PC-9 (cell line): ENCODE measurements around the gene PPP1R3G. TPM values are rescaled to one million over a fixed set of nuclear protein-coding genes. Genes with fewer than 3 reads are reported as not detected.
"Not testable (repeated sequence)": the region's sequence is repeated elsewhere in the genome, so short reads cannot be mapped to it uniquely, and the experiment has no call there.

ENCODE experiments used
- BruUV-seq: library from RNA; stranded (reverse); fragments of 400-500 nt; replicated peaks from 2 replicates; lab custom pipeline; 2021; lab: Mats Ljungman, UMichigan
- CTCF ChIA-PET: fragments of 300-600 bp; sonication (Branson Sonifier 250); formaldehyde crosslinking; loops from one replicate; lab custom pipeline; 2022; ENCODE audit warnings: antibody characterized with exemption; lab: Charles Lee
- POLR2A ChIA-PET: fragments of 300-600 bp; sonication (Branson Sonifier 250); formaldehyde crosslinking; loops from one replicate; lab custom pipeline; 2022; ENCODE audit warnings: antibody characterized with exemption; ENCODE audit not compliant: unreplicated experiment; lab: Charles Lee
- DNase-seq, 2 experiments: peaks; one replicate each; pipeline versions ENCODE4 v3.0.0 to v3.0.0-alpha.2; 2015 to 2022; ENCODE audit warnings: mixed read lengths in 1 of 2
- H2AFZ ChIP-seq: fragments of 200-600 bp; sonication (generic); 2 replicates; pipeline ENCODE4 v1.8.1; 2017; ENCODE audit warnings: antibody characterized with exemption
- H3F3A ChIP-seq: fragments of 200-600 bp; sonication (generic); 2 replicates; pipeline ENCODE4 v1.8.1; 2017; ENCODE audit warnings: antibody characterized with exemption, mild to moderate bottlenecking, low read depth; ENCODE audit not compliant: insufficient read depth
- H3K27ac ChIP-seq: fragments of 200-600 bp; sonication (generic); 2 replicates; pipeline ENCODE4 v1.6.1; 2016; ENCODE audit warnings: mixed run types
- H3K27me3 ChIP-seq: fragments of 200-600 bp; sonication (generic); 2 replicates; pipeline ENCODE4 v1.6.1; 2016; ENCODE audit warnings: low read depth, mixed run types; ENCODE audit not compliant: insufficient read depth
- H3K36me3 ChIP-seq: fragments of 200-600 bp; sonication (generic); 2 replicates; pipeline ENCODE4 v1.6.1; 2016; ENCODE audit warnings: low read depth, mixed run types
- H3K4me1 ChIP-seq: fragments of 200-600 bp; sonication (generic); replicated peaks from 2 replicates; pipeline ENCODE4 v1.6.1; 2016; ENCODE audit warnings: mixed run types; ENCODE audit not compliant: insufficient read depth
- H3K4me2 ChIP-seq: fragments of 200-600 bp; sonication (generic); 2 replicates; pipeline ENCODE4 v1.6.1; 2017; ENCODE audit warnings: mixed run types
- H3K4me3 ChIP-seq: fragments of 200-600 bp; sonication (generic); 2 replicates; pipeline ENCODE4 v1.6.1; 2016; ENCODE audit warnings: mixed run types
- H3K79me2 ChIP-seq: fragments of 200-600 bp; sonication (generic); 2 replicates; pipeline ENCODE4 v1.6.1; 2017; ENCODE audit warnings: low read depth, mixed run types
- H3K9me2 ChIP-seq: fragments of 200-600 bp; sonication (generic); 2 replicates; pipeline ENCODE4 v1.8.1; 2017; ENCODE audit warnings: mild to moderate bottlenecking; ENCODE audit not compliant: insufficient read depth
- H3K9me3 ChIP-seq: fragments of 200-600 bp; sonication (generic); 2 replicates; pipeline ENCODE4 v1.8.1; 2016; ENCODE audit warnings: low read depth; ENCODE audit not compliant: insufficient read depth
- H4K20me1 ChIP-seq: fragments of 200-600 bp; sonication (generic); 2 replicates; pipeline ENCODE4 v1.8.1; 2017; ENCODE audit not compliant: insufficient read depth
- CTCF ChIP-seq: fragments of 200-600 bp; sonication (generic); conservative IDR thresholded peaks from 2 replicates; pipeline ENCODE4 v1.6.1; 2017; ENCODE audit warnings: mixed run types, antibody characterized with exemption, mild to moderate bottlenecking, moderate library complexity
- EZH2 ChIP-seq: fragments of 200-600 bp; sonication (generic); IDR thresholded peaks from 2 replicates; pipeline ENCODE4 v1.8.0; 2017; ENCODE audit warnings: antibody characterized with exemption, low read depth
- intact Hi-C: fragments of 100-400 bp; cut with micrococcal nuclease; formaldehyde crosslinking; loops from one replicate; pipeline ENCODE4 v1.10.0; 2022; ENCODE audit not compliant: unreplicated experiment
- total RNA-seq: library from RNA; stranded (reverse); gene quantifications from 2 replicates; pipeline ENCODE4 v1.2.3, GENCODE V29; 2021

PPP1R3G gene
- total RNA-seq, 1 experiment from 2014 or later = 1.1 TPM

GRCh38 chr6:5055118-5055517 is 30.0 kb upstream of the PPP1R3G start:
- H3F3A ChIP-seq = no peaks in the 10 kb centered on the region
- H4K20me1 ChIP-seq = no peaks in the 10 kb centered on the region
- no peaks in the 10 kb centered on the region for H3K79me2 ChIP-seq
- no peak for TF ChIP-seq CTCF
- no peak for TF ChIP-seq EZH2
- no peak overlapping the region for H3K4me2 ChIP-seq
- no peak overlapping the region for H3K4me3 ChIP-seq
- H3K9me3 ChIP-seq = no peaks in the 10 kb centered on the region
- BruUV-seq = no TSS peak
- POLR2A ChIA-PET = no interaction called here
- no peaks in the 10 kb centered on the region for H3K27me3 ChIP-seq
- no peaks in the 10 kb centered on the region for H3K4me1 ChIP-seq
- intact Hi-C loops = loop anchor here (5.0 kb wide), 2 partner anchors 87 to 322 kb away; no protein-coding TSS in a partner anchor
- DNase-seq = no peak
- H2AFZ ChIP-seq = no peak overlapping the region
- no peaks in the 10 kb centered on the region for H3K9me2 ChIP-seq
- CTCF ChIA-PET = interaction anchor here (0.6 kb wide), 1 partner anchor 673 kb away, joined by 3 read pairs; no protein-coding TSS in a partner anchor
- H3K27ac ChIP-seq = no peak overlapping the region
- no peaks in the 10 kb centered on the region for H3K36me3 ChIP-seq

GRCh38 chr6:5058254-5058653 is 26.9 kb upstream of the PPP1R3G start:
- CTCF ChIA-PET = interaction anchor here (0.5 to 0.7 kb wide), 2 partner anchors 188 to 337 kb away, joined by 3 to 14 read pairs; no protein-coding TSS in a partner anchor
- no peaks in the 10 kb centered on the region for H3K79me2 ChIP-seq
- no peaks in the 10 kb centered on the region for H3F3A ChIP-seq
- no peak for DNase-seq
- no TSS peak for BruUV-seq
- H3K36me3 ChIP-seq = no peaks in the 10 kb centered on the region
- H3K27ac ChIP-seq = no peak overlapping the region
- no peak overlapping the region for H3K4me2 ChIP-seq
- no peaks in the 10 kb centered on the region for H3K4me1 ChIP-seq
- H3K4me3 ChIP-seq = no peak overlapping the region
- no peaks in the 10 kb centered on the region for H3K9me2 ChIP-seq
- POLR2A ChIA-PET = no interaction called here
- TF ChIP-seq EZH2 = no peak
- no peaks in the 10 kb centered on the region for H3K9me3 ChIP-seq
- no peak overlapping the region for H2AFZ ChIP-seq
- no peaks in the 10 kb centered on the region for H3K27me3 ChIP-seq
- intact Hi-C loops = loop anchor here (5.0 kb wide), 2 partner anchors 84 to 319 kb away; no protein-coding TSS in a partner anchor
- no peaks in the 10 kb centered on the region for H4K20me1 ChIP-seq

GRCh38 chr6:5059036-5059896 is 25.9 kb upstream of the PPP1R3G start:
- Histone ChIP-seq H3K9me2 (no peaks in the 10 kb centered on the region), H3K27ac (no peak overlapping the region), H3K27me3 (no peaks in the 10 kb centered on the region), H3F3A (no peaks in the 10 kb centered on the region), H4K20me1 (no peaks in the 10 kb centered on the region), H3K4me1 (no peaks in the 10 kb centered on the region), H3K79me2 (no peaks in the 10 kb centered on the region), H3K4me3 (no peak overlapping the region), H3K9me3 (no peaks in the 10 kb centered on the region), H3K4me2 (no peak overlapping the region), H2AFZ (no peak overlapping the region), H3K36me3 (no peaks in the 10 kb centered on the region)
- DNase-seq = no peak
- intact Hi-C loops = loop anchor here (5.0 kb wide), 2 partner anchors 83 to 318 kb away; no protein-coding TSS in a partner anchor
- ChIA-PET CTCF (no interaction called here), POLR2A (no interaction called here)
- BruUV-seq = no TSS peak
- TF ChIP-seq EZH2 (no peak), CTCF (no peak)

- H3K27me3 ChIP-seq, H4K20me1 ChIP-seq, intact Hi-C loops, H3K9me3 ChIP-seq, H3K4me1 ChIP-seq, H3K36me3 ChIP-seq, DNase-seq, CTCF ChIA-PET, H2AFZ ChIP-seq, H3K27ac ChIP-seq, H3F3A ChIP-seq, H3K9me2 ChIP-seq, H3K79me2 ChIP-seq, H3K4me2 ChIP-seq, H3K4me3 ChIP-seq, BruUV-seq: not testable (repeated sequence)
- POLR2A ChIA-PET = interaction anchor here (0.6 kb wide), 1 partner anchor 186 kb away, joined by 7 read pairs; no protein-coding TSS in a partner anchor
Observed at GRCh38 chr6:5060439-5060838, 24.7 kb upstream of the PPP1R3G start.
